ENCODE measurements around the gene NXT2.
A peak's percentile ranks its signal among the peaks of the same experiment; 100 is the strongest.
"Not testable (repeated sequence)": the region's sequence is repeated elsewhere in the genome, so short reads cannot be mapped to it uniquely, and the experiment has no call there.

Gene NXT2

GRCh38 chrX:109536439-109537323 lies at the start of gene NXT2:
TSS of gene NXT2 (plus strand) at chrX:109536844. CDS start at chrX:109537007, 163 bp downstream.
- intact Hi-C loops (cut with DNase I): no loop called here
- DNase-seq: peak; percentile 84 to 98 (median 87)

GRCh38 chrX:109487640-109488039 lies 49.0 kb upstream of the NXT2 start:
- intact Hi-C loops (cut with DNase I): no loop called here
- no peak for DNase-seq

GRCh38 chrX:109489174-109489573 lies 47.5 kb upstream of the NXT2 start:
- no peak for DNase-seq
- intact Hi-C loops (cut with DNase I): no loop called here

GRCh38 chrX:109498434-109498833 lies 38.2 kb upstream of the NXT2 start:
- intact Hi-C loops (cut with DNase I): no loop called here
- DNase-seq: no peak

- DNase-seq: no peak
- intact Hi-C loops (cut with DNase I): no loop called here
Observed at GRCh38 chrX:109501176-109501575, 35.5 kb upstream of the NXT2 start.

- intact Hi-C loops (cut with DNase I): no loop called here
Observed at GRCh38 chrX:109508915-109509314, 27.7 kb upstream of the NXT2 start.

GRCh38 chrX:109511113-109511512 lies 25.5 kb upstream of the NXT2 start:
- no peak for DNase-seq
- intact Hi-C loops (cut with DNase I): no loop called here

More at GRCh38 chrX:109508915-109509314, 27.7 kb upstream of the NXT2 start:
- no peak for DNase-seq

GRCh38 chrX:109519001-109519400 lies 17.6 kb upstream of the NXT2 start:
- intact Hi-C loops (cut with DNase I): no loop called here
- no peak for DNase-seq

- intact Hi-C loops (cut with DNase I): no loop called here
- no peak for DNase-seq
Observed at GRCh38 chrX:109533005-109533404, 3.6 kb upstream of the NXT2 start.

GRCh38 chrX:109533631-109534030 lies 3.0 kb upstream of the NXT2 start:
- intact Hi-C loops (cut with DNase I): no loop called here
- DNase-seq: no peak

- intact Hi-C loops (cut with DNase I): no loop called here
- DNase-seq: peak in 1 of 10 donors; percentile 58
Observed at GRCh38 chrX:109534933-109535332, 1.7 kb upstream of the NXT2 start.

- DNase-seq: peak in 1 of 10 donors; percentile 29
- intact Hi-C loops (cut with DNase I): no loop called here
Observed at GRCh38 chrX:109535578-109535977, 1.1 kb upstream of the NXT2 start.

- no peak for DNase-seq
- intact Hi-C loops (cut with DNase I): no loop called here
Observed at GRCh38 chrX:109537324-109537665, 651 bp downstream of the NXT2 start.

- DNase-seq; intact Hi-C loops (cut with DNase I): not testable (repeated sequence)
Observed at GRCh38 chrX:109539007-109539406, 2.4 kb downstream of the NXT2 start.

- intact Hi-C loops (cut with DNase I): no loop called here
- no peak for DNase-seq
Observed at GRCh38 chrX:109553862-109554261, 17.2 kb downstream of the NXT2 start.

GRCh38 chrX:109576083-109576482 lies 39.4 kb downstream of the NXT2 start:
- intact Hi-C loops (cut with DNase I); DNase-seq: not testable (repeated sequence)

- DNase-seq: no peak
- intact Hi-C loops (cut with DNase I): no loop called here
Observed at GRCh38 chrX:109577055-109577454, 40.4 kb downstream of the NXT2 start.

GRCh38 chrX:109578916-109579315 lies 42.3 kb downstream of the NXT2 start:
- DNase-seq: no peak
- intact Hi-C loops (cut with DNase I): no loop called here

GRCh38 chrX:109585488-109585887 lies 48.8 kb downstream of the NXT2 start:
- intact Hi-C loops (cut with DNase I): no loop called here
- DNase-seq: peak in 1 of 10 donors; percentile 59

GRCh38 chrX:109590176-109590575 lies 53.5 kb downstream of the NXT2 start:
- no peak for DNase-seq

More at GRCh38 chrX:109590176-109590575, 53.5 kb downstream of the NXT2 start:
- intact Hi-C loops (cut with DNase I): no loop called here
